Kidney glomerular epithelial cell (primary cell): ENCODE measurements around the gene TADA2B.
"Not testable (repeated sequence)": the region's sequence is repeated elsewhere in the genome, so short reads cannot be mapped to it uniquely, and the experiment has no call there.

ENCODE experiments used
- DNase-seq: peaks from one replicate; lab custom pipeline; 2025; lab: John Stamatoyannopoulos, UW

Gene TADA2B

DNA sequence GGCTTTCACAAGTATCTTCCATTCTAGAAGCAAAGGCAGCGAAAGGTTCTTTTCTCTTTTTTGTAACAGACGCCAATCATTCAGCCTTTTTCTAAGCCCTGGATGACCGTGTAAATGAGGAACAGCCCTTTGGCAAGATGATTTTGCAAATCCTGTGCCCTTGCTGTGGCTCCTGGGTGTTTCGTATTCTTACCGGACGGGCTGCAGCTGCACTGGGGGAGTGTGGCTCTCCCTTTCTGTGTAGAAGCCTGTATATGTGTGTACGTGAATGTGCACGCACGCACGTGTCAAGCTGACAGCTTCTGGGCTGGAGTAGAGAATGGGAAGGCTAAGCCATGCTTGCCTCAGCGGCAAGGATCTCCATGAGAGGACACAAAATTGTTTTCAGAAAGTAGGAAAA, 16.5 kb downstream of the TADA2B start:
- no peak for DNase-seq

GRCh38 chr4:7060346-7061150, 17.4 kb downstream of the TADA2B start:
- no peak for DNase-seq

GRCh38 chr4:7061815-7062214, 18.6 kb downstream of the TADA2B start:
- no peak for DNase-seq

DNA sequence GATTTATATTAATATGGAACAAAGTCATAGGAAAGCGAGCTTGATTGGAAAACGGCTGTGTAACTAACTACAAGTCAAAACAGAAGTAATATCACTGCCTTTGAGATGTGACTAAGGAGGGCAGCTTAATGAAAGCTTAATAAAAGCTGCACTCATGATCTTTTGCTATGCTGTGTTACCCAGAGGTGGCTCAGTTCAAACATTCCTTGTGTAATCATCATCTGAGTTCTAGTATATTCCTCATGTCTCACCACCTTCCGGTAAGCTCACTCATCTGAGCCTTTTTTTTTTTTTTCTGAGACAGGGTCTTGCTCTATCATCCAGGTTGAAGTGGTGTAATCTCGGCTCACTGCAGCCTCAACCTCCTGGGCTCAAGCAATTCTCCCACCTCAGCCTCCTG, 19.6 kb downstream of the TADA2B start:
- DNase-seq: no peak

DNA sequence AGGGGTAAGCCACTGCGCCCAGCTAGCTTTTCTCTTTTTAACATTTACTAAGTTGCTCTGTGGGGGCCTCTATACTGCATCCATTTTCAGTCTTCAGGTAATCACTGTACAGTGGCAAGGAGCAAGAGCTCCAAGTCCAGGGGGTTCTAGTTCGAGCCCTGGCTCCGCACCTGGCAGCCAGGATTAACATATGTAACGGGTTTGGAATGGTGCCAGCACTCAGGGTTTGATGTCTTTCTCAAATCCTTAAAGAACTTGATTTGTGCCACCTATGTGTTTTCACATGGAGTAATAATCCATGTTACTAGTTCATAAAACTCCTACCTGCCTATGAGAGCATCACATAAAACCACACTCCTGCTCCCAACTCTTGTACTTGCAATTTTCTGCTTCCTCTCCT, 20.2 kb downstream of the TADA2B start:
- DNase-seq: no peak

DNA sequence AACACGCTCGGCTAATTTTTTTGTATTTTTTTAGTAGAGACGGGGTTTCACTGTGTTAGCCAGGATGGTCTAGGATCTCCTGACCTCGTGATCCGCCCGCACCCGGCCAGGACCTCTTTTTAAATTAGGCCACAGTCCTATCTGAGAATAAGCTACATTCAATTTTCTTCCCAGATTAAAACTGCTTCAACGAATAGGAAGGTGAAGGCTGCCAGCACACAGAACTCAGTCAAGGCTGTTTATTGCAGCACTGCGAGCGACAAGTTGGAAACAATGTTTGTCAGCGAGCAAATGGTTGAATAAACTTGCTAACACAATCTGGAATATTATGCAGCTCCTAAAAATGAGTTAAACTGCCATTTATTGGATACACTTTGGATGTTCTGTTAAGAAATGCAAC, 22.8 kb downstream of the TADA2B start:
- no peak for DNase-seq

GRCh38 chr4:7066493-7066892, 23.3 kb downstream of the TADA2B start:
- no peak for DNase-seq

DNA sequence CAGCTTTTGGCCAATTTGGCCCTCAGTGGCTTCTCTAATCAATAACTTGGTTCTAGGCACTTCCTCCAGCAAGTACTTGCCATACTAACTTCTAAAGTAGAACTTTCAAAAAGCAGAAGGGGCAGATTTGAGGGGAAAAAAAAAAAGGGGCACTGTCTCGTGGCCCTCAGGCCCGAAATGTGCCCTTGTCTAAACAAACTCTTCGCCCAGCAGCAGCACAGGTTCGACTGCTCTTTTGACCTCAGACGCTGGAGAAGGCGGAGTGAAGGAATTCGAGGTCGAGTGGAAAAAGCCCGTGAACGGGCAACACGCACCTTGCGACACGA, 23.9 kb downstream of the TADA2B start:
- DNase-seq: no peak

DNA sequence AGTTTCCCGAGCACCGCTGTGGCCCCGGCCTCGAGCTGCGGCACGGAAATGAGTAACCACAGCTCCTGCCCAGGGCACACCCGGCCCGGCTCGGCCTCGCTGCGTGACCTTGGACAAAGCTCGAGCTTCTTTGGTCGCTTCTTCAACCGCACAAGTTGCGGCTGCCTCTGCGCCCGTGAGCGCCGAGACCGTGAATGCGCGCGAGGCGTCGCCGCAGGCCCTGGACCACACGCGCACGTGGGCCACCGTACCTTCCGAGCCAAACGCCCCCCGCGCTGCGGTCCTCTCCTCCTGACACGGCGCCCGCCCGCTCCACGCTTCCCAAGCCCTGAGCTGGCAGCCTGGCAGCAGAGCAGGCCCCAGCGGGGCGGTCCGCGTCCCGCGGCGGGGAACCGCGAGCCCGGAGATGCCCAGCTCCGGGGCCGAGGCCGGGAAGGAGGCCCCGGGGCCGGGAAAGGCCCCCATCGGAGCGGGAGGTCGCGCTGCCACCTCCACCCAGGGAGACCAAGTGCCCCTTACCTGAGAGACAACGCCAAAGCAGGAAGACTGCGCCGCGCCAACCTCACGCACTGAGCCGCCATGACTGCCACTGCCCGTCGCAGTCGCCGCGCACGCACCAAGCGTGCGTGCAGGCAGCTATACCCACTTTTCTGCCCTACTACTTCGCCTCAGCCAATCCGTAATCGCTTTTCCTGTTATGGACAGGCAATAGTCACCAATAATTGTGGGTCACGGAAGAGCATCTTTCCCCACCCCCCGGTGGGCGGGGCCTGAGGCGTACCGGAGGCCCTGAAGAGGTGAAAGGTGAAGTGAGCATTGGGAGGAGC, 24.5 kb downstream of the TADA2B start, which contains the start of gene GRPEL1:
Gene GRPEL1 (minus strand): TSS at position 613 of the 827 bp plus-strand sequence. CDS start 32 bp downstream, at position 581.
- peak; percentile 100 for DNase-seq

- DNase-seq: no peak
Observed at GRCh38 chr4:7068279-7068842, 25.2 kb downstream of the TADA2B start.

- DNase-seq: no peak
Observed at GRCh38 chr4:7068883-7069282, 25.7 kb downstream of the TADA2B start.

DNA sequence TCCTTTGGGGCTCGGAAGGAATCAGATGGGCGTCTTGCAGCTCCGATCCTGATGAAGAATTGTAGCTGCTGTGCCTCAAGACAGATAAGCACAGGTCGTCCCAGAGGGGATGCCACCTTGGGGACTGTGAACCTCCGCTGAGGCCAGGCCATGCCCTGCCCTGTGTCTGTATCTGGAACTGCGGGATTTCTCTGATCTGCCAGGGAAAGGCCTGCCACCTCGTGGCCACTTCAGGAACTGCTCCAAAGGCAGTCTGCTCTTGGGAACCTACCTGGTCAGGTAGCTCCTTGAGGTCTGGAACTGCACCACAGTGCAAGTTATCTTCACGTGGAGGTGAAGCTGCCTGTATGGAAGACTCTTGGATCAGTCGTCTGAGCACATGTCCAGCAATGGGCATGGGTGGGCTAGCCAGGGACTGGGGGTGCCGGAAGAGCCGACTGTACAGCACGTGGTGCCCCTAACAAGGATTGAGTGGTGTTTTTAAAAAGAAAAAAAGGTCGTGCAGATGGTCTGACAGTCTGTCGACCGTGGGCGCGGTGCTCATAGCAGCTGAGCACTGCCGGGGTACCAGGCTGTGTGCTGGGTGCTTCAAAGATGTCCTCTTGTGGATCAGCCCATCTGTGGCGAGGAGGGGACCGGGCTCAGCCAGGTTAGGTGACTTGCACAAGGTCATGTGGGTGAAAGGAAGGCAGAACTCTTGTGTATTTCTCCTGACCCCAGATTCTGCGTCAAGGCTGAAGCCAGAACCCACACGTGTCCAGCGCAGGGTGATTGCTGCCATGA, 27.7 kb downstream of the TADA2B start:
- peak; percentile 66 for DNase-seq

DNA sequence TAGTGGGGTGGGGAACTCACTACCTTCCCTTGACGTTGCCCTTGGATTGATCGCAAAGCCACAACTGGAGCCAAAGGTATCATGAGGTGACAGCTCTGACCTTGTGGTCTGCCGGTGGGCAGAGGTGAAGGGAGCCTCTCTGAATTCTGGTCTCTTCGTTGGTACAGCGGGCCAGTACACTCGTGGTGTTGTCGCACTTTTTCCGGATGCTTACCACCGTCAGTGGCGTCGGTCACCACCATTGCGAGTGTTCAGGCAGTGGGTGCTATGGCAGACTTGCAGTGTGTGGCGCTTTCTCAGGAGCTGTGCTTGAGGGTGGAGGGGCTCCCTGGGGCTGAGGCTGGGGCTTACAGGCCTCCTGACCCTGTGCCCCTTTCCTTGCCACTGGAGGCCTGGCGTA, 29.9 kb downstream of the TADA2B start:
- DNase-seq: no peak

DNA sequence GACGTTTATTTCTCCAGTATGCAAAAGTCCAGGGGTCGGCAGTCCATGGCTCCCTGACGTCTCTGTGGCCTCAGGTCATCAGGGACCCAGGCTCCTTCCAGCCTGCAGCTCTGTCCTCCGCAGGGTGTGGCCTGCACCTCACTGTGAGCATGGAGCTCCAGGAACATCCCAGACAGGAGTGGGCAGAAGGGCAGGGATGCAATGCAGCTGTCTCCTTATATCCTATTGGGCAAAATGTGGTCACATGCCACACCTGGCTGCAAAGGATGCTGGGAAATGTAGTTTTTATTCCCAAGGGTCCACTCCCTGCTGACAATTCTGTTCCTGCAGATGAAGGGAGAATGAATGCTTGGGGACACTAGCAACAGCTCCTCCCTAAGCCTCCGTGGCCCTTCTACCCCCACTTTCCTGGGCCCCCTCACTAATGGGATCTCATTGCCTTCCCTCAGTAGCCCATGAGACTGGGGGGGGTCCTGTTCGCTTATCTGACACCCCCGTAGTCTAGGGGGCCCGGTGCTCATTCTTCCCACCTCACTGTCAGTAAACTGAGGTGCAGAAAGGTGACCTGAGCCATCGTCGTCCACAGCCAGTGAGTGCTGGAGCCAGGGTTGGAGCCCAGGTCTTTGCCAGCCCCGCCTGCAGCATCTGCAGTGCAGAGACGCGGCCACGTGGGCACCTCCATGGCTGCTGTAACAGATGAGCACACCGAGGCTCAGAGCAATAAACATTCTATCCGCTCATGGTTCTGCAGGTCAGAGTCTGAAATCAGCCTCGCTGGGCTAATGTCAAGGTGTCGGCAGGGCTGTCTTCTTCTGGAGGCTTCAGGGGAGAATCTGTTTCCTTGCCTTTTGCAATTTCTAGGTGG, 30.6 kb downstream of the TADA2B start:
- peak; percentile 41 for DNase-seq

DNA sequence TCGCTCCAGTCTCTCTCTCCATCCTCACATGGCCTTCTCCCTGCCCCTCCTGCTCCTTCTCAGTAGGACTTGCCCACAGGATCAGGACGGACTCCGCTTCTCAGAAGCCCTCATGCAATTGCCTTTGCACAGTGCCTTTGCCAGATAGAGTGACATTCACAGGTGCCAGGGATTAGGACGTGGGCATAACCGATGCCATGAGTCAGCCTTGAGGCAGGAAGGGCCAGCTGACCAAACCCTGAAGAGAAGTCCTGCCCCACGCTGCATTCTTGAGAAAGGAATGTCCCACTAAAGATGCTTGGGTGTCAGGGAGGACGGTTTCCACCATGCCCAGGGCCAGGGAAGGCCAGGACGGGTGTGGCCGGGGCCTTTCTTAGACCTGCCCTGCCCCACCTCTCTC, 31.3 kb downstream of the TADA2B start:
- DNase-seq: no peak

DNA sequence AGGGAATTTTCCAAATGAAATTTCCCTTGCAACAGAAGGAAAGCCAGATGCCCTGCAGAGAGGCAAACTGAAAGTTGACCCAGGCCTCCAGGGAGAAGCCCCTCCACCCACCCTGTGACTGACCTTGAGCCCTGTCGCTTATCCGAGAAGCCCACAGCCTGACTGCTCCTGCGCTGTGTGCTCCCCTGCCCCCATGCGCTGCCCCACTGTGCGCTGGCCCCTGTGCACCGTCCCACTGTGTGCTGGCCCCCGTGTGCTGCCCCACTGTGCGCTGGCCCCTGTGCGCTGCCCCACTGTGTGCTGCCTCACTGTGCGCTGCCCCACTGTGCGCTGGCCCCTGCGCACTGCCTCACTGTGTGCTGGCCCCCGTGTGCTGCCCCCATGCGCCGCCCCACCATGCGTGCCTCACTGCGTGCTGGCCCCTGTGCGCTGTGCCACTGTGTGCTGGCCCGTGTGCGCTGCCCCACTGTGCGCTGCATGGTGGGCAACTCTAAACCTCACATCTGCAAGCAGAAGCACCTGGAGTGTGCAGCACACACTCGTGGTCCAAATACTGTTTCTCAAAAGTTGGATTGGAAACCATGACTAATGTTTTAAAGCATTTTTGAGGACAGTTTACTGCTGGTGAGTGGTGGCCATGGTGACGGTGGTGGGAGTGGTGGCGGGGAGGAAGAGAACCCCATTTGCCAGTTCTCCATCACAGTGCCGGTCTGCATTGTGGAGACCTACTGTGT, 33.0 kb downstream of the TADA2B start:
- DNase-seq: no peak

DNA sequence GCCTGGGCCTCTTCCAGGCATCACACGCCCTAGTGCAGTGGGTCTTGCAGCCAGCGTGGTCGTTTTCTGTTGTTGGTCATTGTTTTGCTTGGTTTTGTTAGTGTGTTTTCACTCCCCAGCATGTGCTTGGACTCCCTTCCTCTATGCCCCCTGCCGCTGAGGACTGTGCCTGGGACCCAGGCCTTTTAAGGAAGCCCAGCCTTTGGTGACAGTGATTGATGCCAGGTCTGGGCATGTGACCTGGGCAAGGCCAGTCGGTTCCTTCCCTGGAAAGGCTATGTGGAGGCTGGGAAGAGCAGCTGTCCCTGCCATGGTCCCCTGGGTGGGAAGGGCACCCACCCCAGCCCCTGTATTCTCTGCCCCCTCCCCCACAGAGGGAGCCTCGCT, 33.5 kb downstream of the TADA2B start:
- DNase-seq: no peak

DNA sequence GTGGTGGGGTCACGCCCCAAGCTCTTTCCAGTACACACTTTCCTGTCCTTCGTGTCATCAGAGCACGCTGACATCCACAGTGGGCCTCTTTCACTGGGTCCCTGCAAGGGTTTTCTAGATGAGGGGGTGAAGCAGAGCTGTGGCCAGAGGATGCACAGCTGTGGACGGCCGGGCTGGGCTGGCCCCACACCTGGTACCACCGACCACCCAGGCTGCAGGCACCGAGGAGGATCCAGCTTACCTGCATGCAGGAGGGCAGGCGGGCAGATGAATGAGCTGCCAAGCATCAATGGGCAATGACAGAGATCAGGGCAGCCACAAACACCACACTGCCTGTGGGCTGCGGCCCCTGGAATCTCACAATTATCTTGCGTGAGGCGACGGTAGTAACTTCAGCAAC, 34.2 kb downstream of the TADA2B start:
- DNase-seq: no peak

DNA sequence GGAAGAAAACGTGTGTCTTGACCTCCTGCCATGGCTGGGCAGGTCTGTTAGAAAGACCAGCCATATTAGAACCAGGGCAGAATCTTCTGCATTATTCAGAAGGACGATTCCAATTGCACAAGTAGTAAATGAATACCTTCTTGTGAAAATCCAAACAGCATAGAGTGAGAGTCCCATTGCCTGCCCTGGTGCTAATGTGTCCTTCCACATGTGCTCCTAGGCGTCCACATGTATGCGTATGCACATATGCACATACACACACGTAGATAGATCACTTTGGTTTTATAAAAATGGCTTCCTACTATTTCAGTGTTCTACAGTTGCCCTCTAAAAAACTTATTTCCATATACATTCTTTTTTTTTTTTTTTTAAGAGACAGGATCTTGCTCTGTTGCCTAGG, 34.9 kb downstream of the TADA2B start:
- DNase-seq: no peak

- not testable (repeated sequence) for DNase-seq
Observed at GRCh38 chr4:7079483-7079882, 36.3 kb downstream of the TADA2B start.

- not testable (repeated sequence) for DNase-seq
Observed at GRCh38 chr4:7079909-7080308, 36.7 kb downstream of the TADA2B start.
